SU-DHL-6 (cell line): Measurements from ENCODE around the gene PRRX2.

Experiments used
- H2AFZ ChIP-seq: fragments of 200-600 bp; sonication (generic); 2 replicates; pipeline ENCODE4 v1.6.1; 2014; ENCODE audit warnings: low read depth, mild to moderate bottlenecking, moderate library complexity, mixed read lengths, antibody characterized with exemption, low read length; ENCODE audit not compliant: severe bottlenecking
- H3F3A ChIP-seq: fragments of 200-600 bp; shearing (Covaris generic); 2 replicates; pipeline ENCODE4 v1.6.0; 2016; ENCODE audit warnings: antibody characterized with exemption, mild to moderate bottlenecking; ENCODE audit not compliant: insufficient read depth
- H3K27ac ChIP-seq: fragments of 200-600 bp; sonication (generic); 2 replicates; pipeline ENCODE4 v1.5.1; 2016; ENCODE audit warnings: low read depth, mild to moderate bottlenecking, low read length, moderate library complexity, mixed read lengths
- H3K27me3 ChIP-seq: fragments of 200-600 bp; sonication (generic), shearing (Covaris generic); 2 replicates; pipeline ENCODE4 v1.6.0; 2014; ENCODE audit warnings: mild to moderate bottlenecking, low read length
- H3K36me3 ChIP-seq: fragments of 200-600 bp; sonication (generic); 2 replicates; pipeline ENCODE4 v1.6.1; 2014; ENCODE audit warnings: mild to moderate bottlenecking, low read length, mixed read lengths
- H3K4me2 ChIP-seq: fragments of 300-600, 200-600 bp; shearing (Covaris generic), sonication (generic); 2 replicates; pipeline ENCODE4 v1.6.0; 2014; ENCODE audit warnings: low read length, low read depth, mild to moderate bottlenecking; ENCODE audit not compliant: poor library complexity, severe bottlenecking
- H3K4me3 ChIP-seq: fragments of 200-600 bp; sonication (generic); 2 replicates; pipeline ENCODE4 v1.5.1; 2014; ENCODE audit warnings: antibody characterized with exemption, low read length, mild to moderate bottlenecking, mixed read lengths; ENCODE audit not compliant: insufficient read depth, poor library complexity, severe bottlenecking
- H3K79me2 ChIP-seq: fragments of 200-600 bp; sonication (generic); 2 replicates; pipeline ENCODE4 v1.6.1; 2014; ENCODE audit warnings: mild to moderate bottlenecking, low read length, moderate library complexity; ENCODE audit not compliant: insufficient read depth
- H3K9ac ChIP-seq: fragments of 200-600 bp; sonication (generic); 2 replicates; pipeline ENCODE4 v1.7.0; 2014; ENCODE audit warnings: mild to moderate bottlenecking, low read length
- H3K9me2 ChIP-seq: fragments of 200-600 bp; sonication (generic); replicated peaks from 2 replicates; pipeline ENCODE4 v1.6.1; 2014; ENCODE audit warnings: low read length; ENCODE audit not compliant: insufficient read depth
- H3K9me3 ChIP-seq: fragments of 200-600 bp; sonication (generic); 2 replicates; pipeline ENCODE4 v1.6.1; 2014; ENCODE audit warnings: low read length, mixed read lengths; ENCODE audit not compliant: insufficient read depth
- H4K20me1 ChIP-seq: fragments of 200-600 bp; sonication (generic); 2 replicates; pipeline ENCODE4 v1.6.1; 2014; ENCODE audit warnings: low read depth, mild to moderate bottlenecking, antibody characterized with exemption, low read length, moderate library complexity, mixed read lengths
- EZH2phosphoT487 ChIP-seq: fragments of 200-600 bp; sonication (generic), shearing (Covaris generic); conservative IDR thresholded peaks from 2 replicates; pipeline ENCODE4 v1.6.1; 2018; ENCODE audit warnings: mild to moderate bottlenecking, antibody characterized with exemption, low read length, moderate library complexity, mixed read lengths
- TF ChIP-seq, protein P1 (sequence below): fragments of 200-600 bp; sonication (generic); IDR thresholded peaks from one replicate; pipeline ENCODE4 v1.5.1; 2017; ENCODE audit warnings: antibody characterized with exemption, mild to moderate bottlenecking, low read length, moderate library complexity; ENCODE audit not compliant: insufficient read depth, poor library complexity, severe bottlenecking

PRRX2 gene

DNA sequence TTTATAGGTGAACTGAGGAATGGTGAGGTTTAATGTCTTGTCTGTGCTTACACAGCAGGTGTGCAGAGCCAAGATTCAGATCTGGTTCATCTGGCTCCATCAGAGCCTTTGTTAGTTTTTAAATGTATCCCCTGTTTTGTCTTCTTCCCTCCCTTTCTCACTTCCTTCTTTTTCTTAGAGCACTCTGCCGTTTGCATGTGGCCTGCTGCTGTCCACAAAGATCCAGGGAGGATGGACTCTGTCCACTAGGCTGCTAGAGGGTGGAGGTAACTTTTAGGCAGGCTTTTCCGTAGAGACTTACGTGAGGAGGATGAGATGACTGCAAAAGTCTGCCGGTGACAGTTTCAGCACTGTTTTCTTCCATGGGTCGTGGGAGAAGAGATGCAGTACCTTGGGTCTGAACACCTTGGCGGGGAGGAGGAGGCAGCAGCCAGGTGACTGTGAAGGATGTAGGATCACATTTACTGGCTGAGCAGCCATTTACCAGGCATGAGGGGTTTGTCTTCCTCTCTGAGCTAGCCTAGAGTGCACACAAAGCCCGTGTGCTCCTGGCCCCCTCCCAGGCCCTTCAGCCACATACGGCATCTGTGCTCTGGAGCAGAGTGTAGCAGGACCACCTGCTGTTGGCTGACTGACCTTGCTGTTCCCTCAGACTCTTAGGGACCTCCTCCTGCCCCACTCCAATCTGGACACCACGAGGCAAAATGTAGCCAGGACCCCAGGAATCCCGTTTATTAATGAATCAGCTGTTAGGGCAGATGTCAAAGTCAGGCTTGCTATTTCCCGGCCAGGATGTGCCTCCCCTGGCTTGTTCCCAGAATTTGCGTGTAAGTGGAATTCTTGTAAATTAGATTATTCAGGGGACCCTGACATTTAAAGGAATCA lies 37.6 kb upstream of the PRRX2 start:
- peaks cover 11% of the 10 kb centered on the region; the same call in 1 of the 2 replicates for H4K20me1 ChIP-seq

DNA sequence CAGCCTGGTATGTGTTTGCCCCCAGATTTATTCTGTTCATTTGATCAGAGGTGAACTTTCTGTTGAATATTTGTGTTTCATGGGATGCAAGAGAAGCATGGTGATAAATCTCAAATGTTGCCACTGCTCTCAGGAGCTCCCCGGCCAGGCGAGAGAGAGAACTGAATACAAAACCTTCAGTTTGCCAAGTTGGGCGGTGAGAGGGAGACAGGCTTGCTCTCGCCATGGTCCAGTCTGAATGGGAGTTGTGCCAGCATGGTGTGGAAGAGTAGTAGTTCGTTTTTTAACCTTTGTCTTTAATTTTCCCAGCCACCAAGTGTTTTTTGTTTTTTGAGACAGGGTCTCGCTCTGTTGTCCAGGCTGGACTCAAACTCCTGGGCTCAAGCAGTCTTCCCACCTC lies 36.7 kb upstream of the PRRX2 start:
- Histone ChIP-seq H3K4me2 (no peak overlapping the region), H4K20me1 (peaks cover 14% of the 10 kb centered on the region; the same call in 1 of the 2 replicates), H3K4me3 (no peak overlapping the region), H3K9me2 (no peaks in the 10 kb centered on the region), H2AFZ (no peak overlapping the region), H3K79me2 (peaks cover 76% of the 10 kb centered on the region), H3K27ac (no peak overlapping the region), H3K36me3 (no peaks in the 10 kb centered on the region), H3K27me3 (no peaks in the 10 kb centered on the region), H3K9ac (no peak overlapping the region), H3K9me3 (no peaks in the 10 kb centered on the region), H3F3A (peaks cover 5% of the 10 kb centered on the region; the same call in 1 of the 2 replicates)
- TF ChIP-seq, protein P1, sequence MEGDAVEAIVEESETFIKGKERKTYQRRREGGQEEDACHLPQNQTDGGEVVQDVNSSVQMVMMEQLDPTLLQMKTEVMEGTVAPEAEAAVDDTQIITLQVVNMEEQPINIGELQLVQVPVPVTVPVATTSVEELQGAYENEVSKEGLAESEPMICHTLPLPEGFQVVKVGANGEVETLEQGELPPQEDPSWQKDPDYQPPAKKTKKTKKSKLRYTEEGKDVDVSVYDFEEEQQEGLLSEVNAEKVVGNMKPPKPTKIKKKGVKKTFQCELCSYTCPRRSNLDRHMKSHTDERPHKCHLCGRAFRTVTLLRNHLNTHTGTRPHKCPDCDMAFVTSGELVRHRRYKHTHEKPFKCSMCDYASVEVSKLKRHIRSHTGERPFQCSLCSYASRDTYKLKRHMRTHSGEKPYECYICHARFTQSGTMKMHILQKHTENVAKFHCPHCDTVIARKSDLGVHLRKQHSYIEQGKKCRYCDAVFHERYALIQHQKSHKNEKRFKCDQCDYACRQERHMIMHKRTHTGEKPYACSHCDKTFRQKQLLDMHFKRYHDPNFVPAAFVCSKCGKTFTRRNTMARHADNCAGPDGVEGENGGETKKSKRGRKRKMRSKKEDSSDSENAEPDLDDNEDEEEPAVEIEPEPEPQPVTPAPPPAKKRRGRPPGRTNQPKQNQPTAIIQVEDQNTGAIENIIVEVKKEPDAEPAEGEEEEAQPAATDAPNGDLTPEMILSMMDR = no peak
- no peak for TF ChIP-seq EZH2phosphoT487

More for the DNA sequence above, 37.6 kb upstream of the PRRX2 start:
- TF ChIP-seq, protein P1 = no peak
- TF ChIP-seq EZH2phosphoT487 = no peak
- no peaks in the 10 kb centered on the region for H3K9me3 ChIP-seq
- no peaks in the 10 kb centered on the region for H3K36me3 ChIP-seq
- no peaks in the 10 kb centered on the region for H3K27me3 ChIP-seq
- H3K27ac ChIP-seq = no peak overlapping the region
- H3K4me3 ChIP-seq = peak overlapping the region; percentile 91
- H3F3A ChIP-seq = peaks cover 5% of the 10 kb centered on the region; the same call in 1 of the 2 replicates
- peak overlapping the region; percentile 88 for H3K4me2 ChIP-seq
- no peaks in the 10 kb centered on the region for H3K9me2 ChIP-seq
- H3K79me2 ChIP-seq = peaks cover 67% of the 10 kb centered on the region
- peak overlapping the region; percentile 87 for H3K9ac ChIP-seq
- no peak overlapping the region for H2AFZ ChIP-seq

DNA sequence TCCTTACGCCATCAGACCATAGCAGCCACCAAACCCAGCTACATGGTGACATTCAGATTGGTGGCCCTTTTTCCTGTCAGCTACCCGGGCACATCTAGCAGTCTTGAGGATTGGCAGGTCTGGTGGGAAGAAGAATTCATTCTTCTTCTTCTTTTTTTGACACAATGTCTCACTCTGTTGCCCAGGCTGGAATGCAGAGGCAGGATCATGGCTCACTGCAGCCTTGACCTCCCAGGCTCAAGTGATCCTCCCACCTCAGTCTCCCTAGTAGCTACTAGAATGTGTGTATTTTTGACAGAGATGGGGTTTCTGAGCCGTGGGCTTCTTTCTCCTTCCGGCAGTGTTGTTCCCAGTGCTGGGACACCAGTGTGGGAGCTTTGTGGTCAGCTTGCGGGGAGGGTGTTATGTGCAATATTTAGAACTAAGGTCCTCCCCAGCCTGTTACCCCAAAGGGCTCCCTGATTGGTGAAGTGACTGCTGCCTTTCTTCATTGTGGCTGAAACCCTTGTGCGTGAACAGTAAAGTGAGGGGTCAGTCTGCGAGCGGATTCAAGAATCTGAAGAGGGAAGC lies 36.1 kb upstream of the PRRX2 start:
- Histone ChIP-seq H3K27me3 (no peaks in the 10 kb centered on the region), H3K9ac (no peak overlapping the region), H3K9me3 (no peaks in the 10 kb centered on the region), H3K79me2 (peaks cover 80% of the 10 kb centered on the region), H2AFZ (no peak overlapping the region), H3K36me3 (no peaks in the 10 kb centered on the region), H3F3A (peaks cover 5% of the 10 kb centered on the region; the same call in 1 of the 2 replicates), H4K20me1 (peaks cover 14% of the 10 kb centered on the region; the same call in 1 of the 2 replicates), H3K4me3 (no peak overlapping the region), H3K9me2 (no peaks in the 10 kb centered on the region), H3K4me2 (no peak overlapping the region), H3K27ac (no peak overlapping the region)
- TF ChIP-seq, protein P1 = no peak
- TF ChIP-seq EZH2phosphoT487 = no peak
